ENCODE measurements around the gene KCNT1. TPM values are rescaled to one million over a fixed set of nuclear protein-coding genes. Genes with fewer than 3 reads are reported as not detected.

KCNT1 gene
- total RNA-seq, 1 experiment from 2014 or later: not detected

GRCh38 chr9:135818718-135819475 lies 116.9 kb downstream of the KCNT1 start:
- DNase-seq (ENCODE audit: low read depth): no peak

- DNase-seq (ENCODE audit: low read depth): no peak
These were observed 117.9 kb downstream of the KCNT1 start for GRCh38 chr9:135819905-135820304.

GRCh38 chr9:135820661-135821060 lies 118.7 kb downstream of the KCNT1 start:
- DNase-seq (ENCODE audit: low read depth): no peak

GRCh38 chr9:135821116-135821515 lies 119.1 kb downstream of the KCNT1 start:
- no peak for DNase-seq (ENCODE audit: low read depth)

GRCh38 chr9:135821733-135822373 lies 119.9 kb downstream of the KCNT1 start:
- no peak for DNase-seq (ENCODE audit: low read depth)

GRCh38 chr9:135822374-135822755 lies 120.4 kb downstream of the KCNT1 start:
- DNase-seq (ENCODE audit: low read depth): no peak

- no peak for DNase-seq (ENCODE audit: low read depth)
These were observed 121.1 kb downstream of the KCNT1 start for GRCh38 chr9:135823036-135823435.

GRCh38 chr9:135825435-135826187 lies 123.6 kb downstream of the KCNT1 start:
- DNase-seq (ENCODE audit: low read depth): no peak

- no peak for DNase-seq (ENCODE audit: low read depth)
These were observed 124.2 kb downstream of the KCNT1 start for GRCh38 chr9:135826188-135826545.

- DNase-seq (ENCODE audit: low read depth): no peak
These were observed 125.3 kb downstream of the KCNT1 start for GRCh38 chr9:135827301-135827700.

GRCh38 chr9:135827866-135828580 lies 126.0 kb downstream of the KCNT1 start:
- DNase-seq (ENCODE audit: low read depth): no peak

GRCh38 chr9:135828656-135829055 lies 126.7 kb downstream of the KCNT1 start:
- no peak for DNase-seq (ENCODE audit: low read depth)

- no peak for DNase-seq (ENCODE audit: low read depth)
These were observed 128.5 kb downstream of the KCNT1 start for GRCh38 chr9:135830496-135830895.

GRCh38 chr9:135833864-135834263 lies 131.9 kb downstream of the KCNT1 start:
- no peak for DNase-seq (ENCODE audit: low read depth)

GRCh38 chr9:135835131-135835530 lies 133.1 kb downstream of the KCNT1 start:
- DNase-seq (ENCODE audit: low read depth): no peak

- no peak for DNase-seq (ENCODE audit: low read depth)
These were observed 137.5 kb downstream of the KCNT1 start for GRCh38 chr9:135839516-135839915.

GRCh38 chr9:135840107-135840506 lies 138.1 kb downstream of the KCNT1 start:
- no peak for DNase-seq (ENCODE audit: low read depth)

- DNase-seq (ENCODE audit: low read depth): no peak
These were observed 138.6 kb downstream of the KCNT1 start for GRCh38 chr9:135840539-135840938.
